HL-60 (cell line): ENCODE data around the gene MAPKAPK3.

Experiments
- DNase-seq, 2 experiments: peaks; one replicate each; pipeline ENCODE4 v3.0.0-alpha.2; 2010 to 2020; ENCODE audit warnings: low read depth in 1 of 2, low spot score in 1 of 2
- H3K27ac ChIP-seq: fragments of 250-450 bp; sonication (Bioruptor Pico); replicated peaks from 2 replicates; pipeline ENCODE4 v1.5.1; 2020; ENCODE audit warnings: mild to moderate bottlenecking, moderate library complexity
- H3K27me3 ChIP-seq: fragments of 250-450 bp; sonication (Bioruptor Pico); 2 replicates; pipeline ENCODE4 v1.5.1; 2021; ENCODE audit warnings: mild to moderate bottlenecking, moderate library complexity; ENCODE audit not compliant: insufficient read depth, poor library complexity, severe bottlenecking
- H3K4me3 ChIP-seq: replicated peaks from 2 replicates; pipeline ENCODE4 v1.5.1; 2011; ENCODE audit warnings: mild to moderate bottlenecking, control low read depth, low read length; ENCODE audit not compliant: insufficient read depth
- GABPA ChIP-seq: IDR thresholded peaks from 2 replicates; pipeline ENCODE4 v1.6.1; 2012; ENCODE audit warnings: low read depth
- POLR2AphosphoS5 ChIP-seq: IDR thresholded peaks from 2 replicates; pipeline ENCODE4 v1.6.1; 2012; ENCODE audit warnings: low read depth
- REST ChIP-seq: IDR thresholded peaks from 2 replicates; pipeline ENCODE4 v1.6.1; 2012; ENCODE audit warnings: low read depth; ENCODE audit not compliant: insufficient replicate concordance
- SPI1 ChIP-seq: IDR thresholded peaks from 2 replicates; pipeline ENCODE4 v1.6.1; 2012; ENCODE audit warnings: low read depth, mild to moderate bottlenecking, borderline replicate concordance
- TF ChIP-seq, protein P1 (sequence below): IDR thresholded peaks from one replicate; pipeline ENCODE4 v1.5.1; 2011; ENCODE audit warnings: low read length, control low read depth, inconsistent platforms; ENCODE audit not compliant: insufficient read depth

The MAPKAPK3 gene

DNA sequence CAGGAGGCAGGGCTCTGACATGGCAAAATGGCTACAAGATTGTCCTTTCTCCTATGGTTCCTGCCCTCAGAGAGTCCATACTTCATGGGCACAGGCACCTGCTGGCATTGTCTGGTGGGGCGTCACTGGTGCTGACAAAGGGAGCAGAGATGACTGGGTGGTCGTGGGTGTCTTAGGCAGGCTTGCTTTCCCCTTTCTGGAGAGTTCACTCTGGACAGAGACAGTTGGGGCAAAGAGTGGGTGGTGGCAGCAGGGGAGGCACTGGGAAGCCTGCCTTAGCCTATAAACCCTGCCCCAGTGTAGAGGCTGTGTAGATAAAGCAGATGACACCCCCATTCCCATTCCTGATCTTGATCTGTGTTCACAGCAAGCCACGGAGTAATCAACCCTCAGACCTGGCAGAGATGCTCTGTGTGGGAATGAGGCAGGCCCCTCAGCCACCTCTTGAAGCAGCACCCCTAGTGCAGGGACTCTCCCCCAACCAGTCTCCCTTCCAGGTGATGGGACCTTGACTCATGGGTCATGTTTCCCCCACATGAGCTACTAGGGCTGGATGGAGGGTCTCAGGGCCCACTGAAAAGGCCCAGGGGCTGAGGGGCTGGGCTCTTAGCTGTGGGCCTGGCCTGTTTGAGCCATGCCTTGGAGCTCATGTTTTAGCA, 37.1 kb downstream of the MAPKAPK3 start:
- TF ChIP-seq SPI1, result no peak
- TF ChIP-seq REST, result no peak
- TF ChIP-seq, protein P1, sequence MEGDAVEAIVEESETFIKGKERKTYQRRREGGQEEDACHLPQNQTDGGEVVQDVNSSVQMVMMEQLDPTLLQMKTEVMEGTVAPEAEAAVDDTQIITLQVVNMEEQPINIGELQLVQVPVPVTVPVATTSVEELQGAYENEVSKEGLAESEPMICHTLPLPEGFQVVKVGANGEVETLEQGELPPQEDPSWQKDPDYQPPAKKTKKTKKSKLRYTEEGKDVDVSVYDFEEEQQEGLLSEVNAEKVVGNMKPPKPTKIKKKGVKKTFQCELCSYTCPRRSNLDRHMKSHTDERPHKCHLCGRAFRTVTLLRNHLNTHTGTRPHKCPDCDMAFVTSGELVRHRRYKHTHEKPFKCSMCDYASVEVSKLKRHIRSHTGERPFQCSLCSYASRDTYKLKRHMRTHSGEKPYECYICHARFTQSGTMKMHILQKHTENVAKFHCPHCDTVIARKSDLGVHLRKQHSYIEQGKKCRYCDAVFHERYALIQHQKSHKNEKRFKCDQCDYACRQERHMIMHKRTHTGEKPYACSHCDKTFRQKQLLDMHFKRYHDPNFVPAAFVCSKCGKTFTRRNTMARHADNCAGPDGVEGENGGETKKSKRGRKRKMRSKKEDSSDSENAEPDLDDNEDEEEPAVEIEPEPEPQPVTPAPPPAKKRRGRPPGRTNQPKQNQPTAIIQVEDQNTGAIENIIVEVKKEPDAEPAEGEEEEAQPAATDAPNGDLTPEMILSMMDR, result no peak
- TF ChIP-seq POLR2AphosphoS5, result no peak
- TF ChIP-seq GABPA, result no peak
- Histone ChIP-seq H3K27me3 (no peaks in the 10 kb centered on the region), H3K27ac (no peak overlapping the region), H3K4me3 (no peak overlapping the region)
- no peak for DNase-seq

DNA sequence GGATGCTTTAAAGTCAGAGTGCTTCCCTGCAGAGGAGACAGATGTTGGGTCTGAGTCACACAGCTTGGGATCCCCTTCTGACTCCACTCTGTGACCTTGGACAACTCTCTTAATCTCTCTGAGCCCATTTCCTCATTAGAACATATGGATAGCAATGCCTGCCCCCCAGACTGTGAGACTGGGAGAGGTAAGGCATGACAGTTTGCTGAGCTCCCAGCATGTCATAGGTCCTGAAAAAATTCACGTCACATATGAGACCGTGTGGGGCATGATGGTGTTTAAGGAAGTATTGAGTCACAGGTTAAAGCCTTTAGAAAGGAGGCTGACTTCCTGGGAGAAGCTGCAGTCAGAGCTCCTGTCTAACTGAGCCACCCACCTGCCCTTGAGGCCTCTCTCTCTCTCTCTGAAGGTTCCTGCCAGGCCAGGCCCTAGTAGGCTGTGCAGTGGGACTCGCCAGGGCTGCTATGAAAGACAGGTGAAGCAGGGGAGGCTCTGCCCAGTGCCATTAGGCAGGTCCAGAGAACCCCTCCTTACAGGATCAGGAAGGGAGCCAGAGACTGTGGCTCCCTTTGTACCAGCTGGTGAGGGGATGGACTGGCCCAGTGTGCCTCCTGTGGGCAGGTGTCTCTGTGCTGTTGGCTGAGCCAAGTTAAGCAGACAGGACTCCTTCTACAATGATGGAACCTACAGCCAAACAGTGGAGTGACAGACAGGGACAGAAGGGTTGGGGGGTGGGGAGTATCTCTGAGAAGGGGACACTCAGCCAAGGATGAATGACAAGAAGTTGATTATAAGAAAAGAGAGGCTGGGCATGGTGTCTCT, 38.3 kb downstream of the MAPKAPK3 start:
- peak overlapping the region; percentile 31; the same call in 1 of the 2 replicates for H3K27ac ChIP-seq
- TF ChIP-seq, protein P1, result no peak
- no peak for TF ChIP-seq GABPA
- TF ChIP-seq REST, result no peak
- TF ChIP-seq POLR2AphosphoS5, result no peak; the same call in 1 of the 2 replicates
- H3K4me3 ChIP-seq, result no peak overlapping the region
- DNase-seq, result peak in 1 of 2 experiments; percentile 56
- H3K27me3 ChIP-seq, result no peaks in the 10 kb centered on the region

DNA sequence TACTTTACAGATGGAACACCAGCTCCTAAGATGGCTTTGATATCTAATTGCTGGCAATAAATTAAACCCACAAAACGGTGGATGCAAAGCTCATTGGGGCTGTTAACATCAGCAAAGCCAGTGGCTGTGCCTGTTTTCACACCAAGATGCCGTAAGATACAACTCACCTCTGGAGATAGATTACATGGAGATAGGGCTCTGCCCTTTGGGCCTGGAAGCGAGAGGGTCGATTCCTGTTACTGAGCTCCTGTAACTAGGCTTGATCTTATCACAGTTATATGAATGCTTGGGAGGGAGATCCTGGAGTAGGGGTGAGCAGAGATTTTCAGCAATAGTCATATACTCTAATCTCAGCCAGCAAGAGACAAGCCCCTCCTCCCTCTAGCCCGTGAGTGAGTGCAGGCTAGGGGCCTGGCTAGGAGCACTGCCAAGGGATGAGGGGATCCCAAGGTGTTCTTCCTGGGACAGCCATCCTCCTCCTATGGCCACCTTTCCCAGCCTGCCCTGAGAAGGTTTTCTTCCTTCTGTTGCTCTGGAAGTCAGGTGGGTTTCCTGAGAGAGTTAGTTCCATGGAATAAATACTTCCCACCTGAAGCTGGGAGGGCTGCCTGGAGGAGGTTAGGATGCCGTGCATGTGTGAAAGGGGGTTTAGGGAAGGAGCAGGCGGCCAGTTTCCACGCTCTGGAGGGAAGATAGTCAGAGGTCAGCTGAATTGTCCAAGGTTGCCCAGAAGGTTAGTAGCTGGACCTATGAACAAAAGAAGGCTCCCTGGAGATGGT, 39.7 kb downstream of the MAPKAPK3 start:
- no peak for TF ChIP-seq GABPA
- TF ChIP-seq POLR2AphosphoS5, result no peak
- TF ChIP-seq, protein P1, result no peak
- DNase-seq, result no peak
- Histone ChIP-seq H3K27ac (no peak overlapping the region), H3K27me3 (no peaks in the 10 kb centered on the region), H3K4me3 (no peak overlapping the region)
